Measurements from ENCODE around the gene OAS3.

The OAS3 gene

GRCh38 chr12:112963227-112963861, 25.1 kb downstream of the OAS3 start:
- Histone ChIP-seq H3K27ac (ENCODE audit: low read depth, low read length) (no peak overlapping the region), H3K9me3 (ENCODE audit: low read length) (no peaks in the 10 kb centered on the region), H3K4me3 (ENCODE audit: low read depth in 1 of 2, low read length in 2 of 2) (no peak overlapping the region), H3K4me1 (ENCODE audit: insufficient read depth, low read length) (no peaks in the 10 kb centered on the region), H3K27me3 (ENCODE audit: control insufficient read depth in 1 of 2, insufficient read depth in 2 of 2, low read length in 2 of 2) (no peaks in the 10 kb centered on the region), H3K9ac (ENCODE audit: low read length) (no peak overlapping the region), H3K36me3 (ENCODE audit: insufficient read depth, low read length) (peaks cover 14% of the 10 kb centered on the region)

- H3K27ac ChIP-seq (ENCODE audit: low read depth, low read length): no peak overlapping the region
- H3K36me3 ChIP-seq (ENCODE audit: insufficient read depth, low read length): peaks cover 14% of the 10 kb centered on the region
These were observed 25.9 kb downstream of the OAS3 start for GRCh38 chr12:112964067-112964670.

GRCh38 chr12:112964915-112965314, 26.6 kb downstream of the OAS3 start:
- Histone ChIP-seq H3K27me3 (ENCODE audit: control insufficient read depth in 1 of 2, insufficient read depth in 2 of 2, low read length in 2 of 2) (no peaks in the 10 kb centered on the region), H3K9ac (ENCODE audit: low read length) (no peak overlapping the region), H3K4me1 (ENCODE audit: insufficient read depth, low read length) (no peaks in the 10 kb centered on the region), H3K9me3 (ENCODE audit: low read length) (no peaks in the 10 kb centered on the region), H3K4me3 (ENCODE audit: low read depth in 1 of 2, low read length in 2 of 2) (no peak overlapping the region), H3K27ac (ENCODE audit: low read depth, low read length) (no peak overlapping the region), H3K36me3 (ENCODE audit: insufficient read depth, low read length) (peaks cover 14% of the 10 kb centered on the region)

More at GRCh38 chr12:112964067-112964670, 25.9 kb downstream of the OAS3 start:
- no peaks in the 10 kb centered on the region for H3K4me1 ChIP-seq (ENCODE audit: insufficient read depth, low read length)
- no peaks in the 10 kb centered on the region for H3K27me3 ChIP-seq (ENCODE audit: control insufficient read depth in 1 of 2, insufficient read depth in 2 of 2, low read length in 2 of 2)
- H3K9ac ChIP-seq (ENCODE audit: low read length): no peak overlapping the region
- no peak overlapping the region for H3K4me3 ChIP-seq (ENCODE audit: low read depth in 1 of 2, low read length in 2 of 2)
- H3K9me3 ChIP-seq (ENCODE audit: low read length): no peaks in the 10 kb centered on the region

- Histone ChIP-seq H3K36me3 (ENCODE audit: insufficient read depth, low read length) (peaks cover 14% of the 10 kb centered on the region), H3K27ac (ENCODE audit: low read depth, low read length) (no peak overlapping the region), H3K9ac (ENCODE audit: low read length) (no peak overlapping the region), H3K9me3 (ENCODE audit: low read length) (no peaks in the 10 kb centered on the region), H3K4me1 (ENCODE audit: insufficient read depth, low read length) (no peaks in the 10 kb centered on the region), H3K4me3 (ENCODE audit: low read depth in 1 of 2, low read length in 2 of 2) (no peak overlapping the region), H3K27me3 (ENCODE audit: control insufficient read depth in 1 of 2, insufficient read depth in 2 of 2, low read length in 2 of 2) (no peaks in the 10 kb centered on the region)
These were observed 27.4 kb downstream of the OAS3 start for GRCh38 chr12:112965643-112966042.

- Histone ChIP-seq H3K27ac (ENCODE audit: low read depth, low read length) (no peak overlapping the region), H3K27me3 (ENCODE audit: control insufficient read depth in 1 of 2, insufficient read depth in 2 of 2, low read length in 2 of 2) (no peaks in the 10 kb centered on the region), H3K4me1 (ENCODE audit: insufficient read depth, low read length) (no peaks in the 10 kb centered on the region), H3K36me3 (ENCODE audit: insufficient read depth, low read length) (peaks cover 14% of the 10 kb centered on the region), H3K9ac (ENCODE audit: low read length) (no peak overlapping the region), H3K4me3 (ENCODE audit: low read depth in 1 of 2, low read length in 2 of 2) (no peak overlapping the region), H3K9me3 (ENCODE audit: low read length) (no peaks in the 10 kb centered on the region)
These were observed 29.0 kb downstream of the OAS3 start for GRCh38 chr12:112967306-112967705.

GRCh38 chr12:112967858-112968257, 29.6 kb downstream of the OAS3 start:
- Histone ChIP-seq H3K36me3 (ENCODE audit: insufficient read depth, low read length) (peaks cover 12% of the 10 kb centered on the region), H3K27ac (ENCODE audit: low read depth, low read length) (no peak overlapping the region), H3K4me1 (ENCODE audit: insufficient read depth, low read length) (no peaks in the 10 kb centered on the region), H3K4me3 (ENCODE audit: low read depth in 1 of 2, low read length in 2 of 2) (no peak overlapping the region), H3K27me3 (ENCODE audit: control insufficient read depth in 1 of 2, insufficient read depth in 2 of 2, low read length in 2 of 2) (no peaks in the 10 kb centered on the region), H3K9ac (ENCODE audit: low read length) (no peak overlapping the region), H3K9me3 (ENCODE audit: low read length) (no peaks in the 10 kb centered on the region)

GRCh38 chr12:112969547-112970306, 31.5 kb downstream of the OAS3 start:
- Histone ChIP-seq H3K4me1 (ENCODE audit: insufficient read depth, low read length) (no peaks in the 10 kb centered on the region), H3K36me3 (ENCODE audit: insufficient read depth, low read length) (peaks cover 6% of the 10 kb centered on the region), H3K9me3 (ENCODE audit: low read length) (no peaks in the 10 kb centered on the region), H3K27ac (ENCODE audit: low read depth, low read length) (no peak overlapping the region), H3K4me3 (ENCODE audit: low read depth in 1 of 2, low read length in 2 of 2) (no peak overlapping the region), H3K27me3 (ENCODE audit: control insufficient read depth in 1 of 2, insufficient read depth in 2 of 2, low read length in 2 of 2) (no peaks in the 10 kb centered on the region), H3K9ac (ENCODE audit: low read length) (no peak overlapping the region)

- no peak overlapping the region for H3K9ac ChIP-seq (ENCODE audit: low read length)
- no peaks in the 10 kb centered on the region for H3K9me3 ChIP-seq (ENCODE audit: low read length)
- no peak overlapping the region for H3K27ac ChIP-seq (ENCODE audit: low read depth, low read length)
- peaks cover 4% of the 10 kb centered on the region for H3K36me3 ChIP-seq (ENCODE audit: insufficient read depth, low read length)
- no peak overlapping the region for H3K4me3 ChIP-seq (ENCODE audit: low read depth in 1 of 2, low read length in 2 of 2)
- no peaks in the 10 kb centered on the region for H3K4me1 ChIP-seq (ENCODE audit: insufficient read depth, low read length)
- no peaks in the 10 kb centered on the region for H3K27me3 ChIP-seq (ENCODE audit: control insufficient read depth in 1 of 2, insufficient read depth in 2 of 2, low read length in 2 of 2)
These were observed 32.1 kb downstream of the OAS3 start for GRCh38 chr12:112970391-112970790.

- Histone ChIP-seq H3K9ac (ENCODE audit: low read length) (no peak overlapping the region), H3K9me3 (ENCODE audit: low read length) (no peaks in the 10 kb centered on the region), H3K4me1 (ENCODE audit: insufficient read depth, low read length) (no peaks in the 10 kb centered on the region), H3K27me3 (ENCODE audit: control insufficient read depth in 1 of 2, insufficient read depth in 2 of 2, low read length in 2 of 2) (no peaks in the 10 kb centered on the region), H3K4me3 (ENCODE audit: low read depth in 1 of 2, low read length in 2 of 2) (no peak overlapping the region), H3K27ac (ENCODE audit: low read depth, low read length) (no peak overlapping the region), H3K36me3 (ENCODE audit: insufficient read depth, low read length) (peaks cover 4% of the 10 kb centered on the region)
These were observed 33.0 kb downstream of the OAS3 start for GRCh38 chr12:112971248-112971647.

- no peaks in the 10 kb centered on the region for H3K27me3 ChIP-seq (ENCODE audit: control insufficient read depth in 1 of 2, insufficient read depth in 2 of 2, low read length in 2 of 2)
- no peak overlapping the region for H3K27ac ChIP-seq (ENCODE audit: low read depth, low read length)
- H3K9ac ChIP-seq (ENCODE audit: low read length): no peak overlapping the region
- peaks cover 6% of the 10 kb centered on the region for H3K4me1 ChIP-seq (ENCODE audit: insufficient read depth, low read length)
- H3K36me3 ChIP-seq (ENCODE audit: insufficient read depth, low read length): no peaks in the 10 kb centered on the region
- H3K4me3 ChIP-seq (ENCODE audit: low read depth in 1 of 2, low read length in 2 of 2): no peak overlapping the region
- no peaks in the 10 kb centered on the region for H3K9me3 ChIP-seq (ENCODE audit: low read length)
These were observed 34.9 kb downstream of the OAS3 start for GRCh38 chr12:112973011-112973735.

GRCh38 chr12:112973818-112974231, 35.6 kb downstream of the OAS3 start:
- Histone ChIP-seq H3K27ac (ENCODE audit: low read depth, low read length) (no peak overlapping the region), H3K9me3 (ENCODE audit: low read length) (no peaks in the 10 kb centered on the region), H3K9ac (ENCODE audit: low read length) (no peak overlapping the region)

More at GRCh38 chr12:112973818-112974231, 35.6 kb downstream of the OAS3 start:
- H3K27me3 ChIP-seq (ENCODE audit: control insufficient read depth in 1 of 2, insufficient read depth in 2 of 2, low read length in 2 of 2): no peaks in the 10 kb centered on the region
- H3K4me3 ChIP-seq (ENCODE audit: low read depth in 1 of 2, low read length in 2 of 2): no peak overlapping the region
- peaks cover 6% of the 10 kb centered on the region for H3K4me1 ChIP-seq (ENCODE audit: insufficient read depth, low read length)
- H3K36me3 ChIP-seq (ENCODE audit: insufficient read depth, low read length): no peaks in the 10 kb centered on the region

Data from muscle layer of colon (tissue), 2 donors.